ENCODE measurements around the gene CTNNA2.
"Not testable (repeated sequence)": the region's sequence is repeated elsewhere in the genome, so short reads cannot be mapped to it uniquely, and the experiment has no call there.

CTNNA2 gene

GRCh38 chr2:80102026-80102425, 589.2 kb downstream of the CTNNA2 start:
- no peak overlapping the region for H3K4me3 ChIP-seq
- H3K27ac ChIP-seq, result no peak overlapping the region

DNA sequence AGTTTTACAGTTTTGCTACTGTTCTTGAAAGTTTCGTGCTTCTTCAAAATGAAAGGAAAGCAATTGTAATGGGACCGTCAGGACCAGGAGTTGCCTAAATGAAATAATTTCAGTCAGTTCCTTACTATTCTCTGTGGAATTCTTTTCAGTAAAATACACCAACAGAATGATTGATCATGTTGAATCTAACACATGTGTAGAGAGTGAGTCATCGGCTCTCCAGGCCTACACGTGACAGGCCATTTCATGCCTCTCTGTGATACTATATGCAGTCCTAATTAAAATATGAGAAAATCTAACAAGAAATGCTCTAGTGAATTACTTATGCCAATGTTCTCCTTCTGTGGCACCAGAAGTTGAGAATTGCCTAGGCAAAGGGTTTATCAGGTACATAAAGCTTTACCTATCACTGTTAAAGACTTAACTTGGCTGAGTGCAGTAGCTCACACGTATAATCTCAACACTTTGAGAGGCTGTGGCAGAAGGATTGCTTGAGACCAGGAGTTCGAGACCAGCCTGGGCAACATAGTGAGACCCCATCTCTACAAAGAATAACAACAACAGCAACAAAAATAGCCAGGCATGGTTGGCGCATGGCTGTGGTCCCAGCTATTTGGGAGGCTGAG, 592.3 kb downstream of the CTNNA2 start:
- H3K27ac ChIP-seq, result no peak overlapping the region
- H3K4me3 ChIP-seq, result no peak overlapping the region

GRCh38 chr2:80111185-80111584, 598.3 kb downstream of the CTNNA2 start:
- Histone ChIP-seq H3K27ac (no peak overlapping the region), H3K4me3 (no peak overlapping the region)

GRCh38 chr2:80112790-80113189, 599.9 kb downstream of the CTNNA2 start:
- no peak overlapping the region for H3K27ac ChIP-seq
- H3K4me3 ChIP-seq, result no peak overlapping the region

DNA sequence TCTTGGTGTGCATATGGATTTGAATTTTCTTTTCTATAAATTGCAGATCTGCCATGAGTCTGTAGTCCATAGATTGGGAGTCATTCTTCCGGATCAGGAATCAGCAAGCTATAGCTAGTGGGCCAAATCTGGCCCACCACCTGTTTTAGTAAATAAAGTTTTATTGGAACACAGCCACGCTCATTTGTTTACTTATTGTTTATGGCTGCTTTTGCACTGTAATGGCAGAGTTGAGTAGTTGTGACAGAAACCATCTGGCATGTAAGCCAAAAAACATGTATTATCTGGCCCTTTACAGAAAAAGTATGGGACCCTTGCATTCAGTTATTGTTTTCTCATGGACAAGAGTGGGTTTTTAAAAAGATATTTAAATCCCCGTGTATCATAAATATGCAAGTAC, 600.5 kb downstream of the CTNNA2 start:
- Histone ChIP-seq H3K4me3 (no peak overlapping the region), H3K27ac (no peak overlapping the region)

- no peak overlapping the region for H3K4me3 ChIP-seq
- no peak overlapping the region for H3K27ac ChIP-seq
Measured at GRCh38 chr2:80114812-80115211, 602.0 kb downstream of the CTNNA2 start.

- no peak overlapping the region for H3K4me3 ChIP-seq
- H3K27ac ChIP-seq, result no peak overlapping the region
Measured at GRCh38 chr2:80117401-80117800, 604.5 kb downstream of the CTNNA2 start.

DNA sequence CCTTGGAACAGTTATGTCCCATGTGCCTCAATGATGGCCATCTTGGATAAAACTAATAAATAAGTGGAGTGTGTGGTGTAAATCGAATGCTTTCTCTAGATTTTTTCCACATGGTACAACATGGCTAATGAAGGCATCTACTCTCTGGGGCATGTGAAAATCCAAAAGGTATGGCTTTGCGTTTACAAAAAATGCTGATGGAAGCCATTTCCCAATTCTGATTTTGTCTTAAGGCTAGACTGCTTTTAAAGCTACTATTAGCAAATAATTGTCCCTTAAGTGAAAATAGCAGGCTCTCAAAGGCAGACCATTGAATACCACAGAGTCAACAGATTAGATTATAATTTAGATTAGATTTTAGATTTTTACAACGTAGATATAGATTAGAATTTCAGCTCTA, 608.0 kb downstream of the CTNNA2 start:
- Histone ChIP-seq H3K27ac (no peak overlapping the region), H3K4me3 (no peak overlapping the region)

DNA sequence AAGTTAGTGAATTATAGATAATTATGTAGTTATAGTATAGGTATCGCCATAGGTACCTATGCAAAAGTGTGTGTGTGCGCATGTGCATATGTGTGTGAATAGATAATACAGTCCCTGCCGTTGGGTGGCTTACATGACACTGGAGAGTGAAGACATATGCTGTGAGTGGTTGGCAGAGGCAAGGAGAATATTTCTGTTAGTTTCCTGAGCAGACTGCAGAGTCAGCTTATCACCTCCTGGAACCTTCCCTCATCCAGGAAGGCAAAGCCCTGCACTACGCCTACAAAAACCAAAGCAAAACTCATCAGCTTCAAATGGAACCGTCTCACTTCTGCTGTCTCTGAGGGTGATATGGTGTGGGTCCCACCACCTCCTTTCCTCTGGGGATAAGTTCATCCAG, 609.8 kb downstream of the CTNNA2 start:
- Histone ChIP-seq H3K27ac (no peak overlapping the region), H3K4me3 (no peak overlapping the region)

- H3K27ac ChIP-seq, result no peak overlapping the region
- no peak overlapping the region for H3K4me3 ChIP-seq
Measured at GRCh38 chr2:80126596-80127189, 613.8 kb downstream of the CTNNA2 start.

DNA sequence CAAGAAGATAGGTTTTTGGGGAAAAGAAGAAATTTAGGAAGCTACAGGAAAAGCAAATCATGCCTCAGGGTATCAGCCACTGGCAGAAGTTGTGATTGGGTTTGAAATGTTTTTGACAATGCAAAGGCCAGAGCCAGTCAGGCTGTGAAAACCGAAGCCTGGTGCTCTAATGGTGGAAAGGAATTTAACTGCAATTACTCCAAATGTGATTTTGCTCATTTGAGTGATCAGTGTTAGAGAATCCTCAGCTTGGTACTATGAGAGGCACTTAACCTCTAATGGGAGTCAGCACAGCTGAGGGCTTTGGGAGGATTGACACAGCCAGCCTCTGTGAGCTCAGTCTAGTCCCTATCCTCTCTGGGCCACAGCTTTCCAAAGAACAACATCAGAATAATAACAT, 615.2 kb downstream of the CTNNA2 start:
- H3K27ac ChIP-seq, result no peak overlapping the region
- no peak overlapping the region for H3K4me3 ChIP-seq

GRCh38 chr2:80132281-80132680, 619.4 kb downstream of the CTNNA2 start:
- Histone ChIP-seq H3K4me3 (no peak overlapping the region), H3K27ac (no peak overlapping the region)

GRCh38 chr2:80135001-80135400, 622.1 kb downstream of the CTNNA2 start:
- Histone ChIP-seq H3K4me3 (no peak overlapping the region), H3K27ac (no peak overlapping the region)

- no peak overlapping the region for H3K27ac ChIP-seq
- no peak overlapping the region for H3K4me3 ChIP-seq
Measured at GRCh38 chr2:80136338-80136737, 623.5 kb downstream of the CTNNA2 start.

DNA sequence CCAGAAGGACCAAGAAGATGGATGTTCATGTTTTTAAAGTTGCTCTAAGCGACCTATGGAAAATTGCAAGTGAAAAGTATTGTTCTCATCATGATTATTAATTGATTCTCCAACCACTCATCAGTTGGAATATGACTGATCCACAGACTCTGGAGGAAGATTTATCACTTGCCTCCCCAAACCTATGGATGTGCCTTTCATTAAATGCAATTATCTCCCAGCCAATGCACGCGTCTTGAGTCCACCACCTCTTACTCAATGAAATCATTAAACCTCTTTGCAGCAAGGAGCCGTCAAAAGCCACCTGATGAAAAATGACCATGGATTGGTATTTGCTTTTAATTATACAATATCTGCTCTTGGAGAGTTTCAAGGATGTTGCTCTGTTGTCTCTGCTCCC, 626.1 kb downstream of the CTNNA2 start:
- Histone ChIP-seq H3K27ac (no peak overlapping the region), H3K4me3 (no peak overlapping the region)

DNA sequence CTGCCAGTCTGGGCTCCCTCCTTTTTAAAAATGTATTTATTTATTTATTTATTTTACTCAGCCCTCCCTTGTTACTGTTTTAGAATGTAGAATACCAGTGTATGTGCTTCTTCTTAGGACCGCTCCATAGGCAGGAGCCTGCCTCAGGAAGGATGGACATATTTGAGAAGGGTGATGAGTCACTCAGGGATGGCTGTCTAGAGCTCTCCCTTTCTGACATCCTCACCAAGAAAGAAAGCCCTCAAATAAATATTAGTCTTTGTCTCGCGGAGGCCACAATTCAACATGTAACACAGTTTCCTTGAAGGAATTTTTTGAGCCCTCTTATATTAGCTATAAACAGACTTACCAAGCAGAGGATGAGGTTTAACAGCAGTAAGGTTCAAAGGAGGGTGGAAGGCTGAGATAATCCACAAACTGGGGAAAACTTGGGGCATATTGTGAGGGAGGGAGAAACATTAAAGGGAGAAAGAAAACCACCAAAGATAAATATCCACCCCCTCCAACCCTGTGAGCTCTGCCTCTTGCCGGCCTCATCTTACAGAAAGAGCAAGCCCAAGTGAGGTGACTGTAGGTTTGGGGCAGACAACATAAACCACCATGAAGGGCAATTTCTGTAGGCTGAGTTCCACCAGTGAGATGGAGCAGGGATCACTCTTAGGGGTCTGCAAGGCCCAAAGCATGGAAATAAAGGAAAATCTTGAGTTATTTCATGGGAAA, 628.3 kb downstream of the CTNNA2 start:
- no peak overlapping the region for H3K27ac ChIP-seq
- H3K4me3 ChIP-seq, result no peak overlapping the region

DNA sequence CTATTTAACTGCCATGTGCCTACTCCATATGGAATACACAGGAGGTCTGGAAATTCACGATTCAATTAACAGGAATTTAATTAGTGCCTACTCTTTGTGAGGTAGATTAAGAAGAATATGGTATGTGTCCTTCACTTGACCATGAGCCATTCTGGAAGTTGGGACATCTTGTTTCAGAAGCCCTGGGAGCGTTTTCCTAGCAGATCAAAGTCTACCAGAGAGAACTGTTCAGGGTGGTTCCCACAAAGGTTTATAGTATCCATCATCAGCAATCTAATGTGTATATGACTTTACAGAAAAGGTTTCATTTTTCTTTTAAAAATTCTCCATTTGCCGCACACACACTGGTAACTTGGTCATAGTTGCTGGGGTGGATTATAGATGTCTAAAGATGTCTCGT, 632.6 kb downstream of the CTNNA2 start:
- H3K4me3 ChIP-seq, result no peak overlapping the region
- H3K27ac ChIP-seq, result no peak overlapping the region

DNA sequence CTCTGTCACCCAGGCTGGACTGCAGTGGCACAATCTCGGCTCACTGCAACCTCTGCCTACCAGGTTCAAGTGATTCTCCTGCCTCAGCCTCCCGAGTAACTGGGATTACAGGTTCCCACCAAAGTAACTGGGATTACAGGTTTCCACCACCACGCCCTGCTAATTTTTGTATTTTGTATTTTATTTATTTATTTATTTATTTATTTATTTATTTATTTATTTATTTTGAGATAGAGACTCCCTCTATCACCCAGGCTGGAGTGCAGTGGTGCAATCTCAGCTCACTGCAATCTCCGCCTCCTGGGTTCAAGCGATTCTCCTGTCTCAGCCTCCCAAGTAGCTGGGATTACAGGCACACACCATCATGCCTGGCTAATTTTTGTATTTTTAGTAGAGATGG, 633.9 kb downstream of the CTNNA2 start:
- H3K4me3 ChIP-seq, result not testable (repeated sequence)

DNA sequence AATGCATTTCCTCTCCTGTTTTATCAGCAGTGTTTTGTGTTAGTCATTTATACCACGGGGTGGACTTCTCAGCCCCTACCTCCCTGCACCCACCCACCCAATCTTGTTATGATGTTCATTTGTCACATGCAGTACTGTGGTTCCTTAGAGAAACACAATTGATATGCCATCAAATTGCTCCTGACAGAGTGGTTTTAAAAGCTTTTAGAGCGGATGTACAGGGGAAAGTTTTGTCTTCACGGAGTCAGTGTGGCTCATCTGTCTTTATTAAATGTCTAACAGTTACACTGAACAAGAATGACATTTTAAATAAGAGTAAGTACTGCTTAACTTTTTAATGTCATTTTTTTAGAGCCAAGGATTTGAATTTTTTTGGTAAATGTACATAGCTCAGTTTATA, 634.8 kb downstream of the CTNNA2 start:
- Histone ChIP-seq H3K27ac (no peak overlapping the region), H3K4me3 (no peak overlapping the region)

More for the DNA sequence above, 633.9 kb downstream of the CTNNA2 start:
- not testable (repeated sequence) for H3K27ac ChIP-seq

GRCh38 chr2:80148906-80149305, 636.1 kb downstream of the CTNNA2 start:
- H3K27ac ChIP-seq, result no peak overlapping the region
- no peak overlapping the region for H3K4me3 ChIP-seq

DNA sequence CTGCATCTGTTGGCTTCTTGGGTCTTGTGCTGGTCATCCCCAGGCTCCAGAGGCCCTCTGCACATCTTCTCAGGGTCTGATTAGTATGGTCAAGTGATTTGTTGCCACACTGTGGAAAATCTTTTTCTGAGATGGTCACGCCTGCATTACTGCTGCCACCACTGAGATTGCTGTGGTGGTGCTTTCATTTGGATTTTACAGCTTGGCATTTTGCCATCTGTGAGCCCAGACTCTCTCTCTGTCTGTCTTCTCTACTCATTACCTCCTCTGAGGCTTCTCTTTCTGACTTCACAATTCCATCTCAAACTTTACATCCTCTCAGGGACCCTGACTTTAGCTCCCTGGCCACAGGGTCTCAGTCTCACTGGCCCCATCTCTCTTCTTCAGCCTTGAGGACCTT, 637.1 kb downstream of the CTNNA2 start:
- H3K4me3 ChIP-seq, result no peak overlapping the region

More for the DNA sequence above, 637.1 kb downstream of the CTNNA2 start:
- H3K27ac ChIP-seq, result no peak overlapping the region

All from skin epidermis (tissue), 12 donors.